GM12891 (cell line): ENCODE measurements around the gene MUC5AC.

Experiments
- POLR2A ChIP-seq: IDR thresholded peaks from 2 replicates; pipeline ENCODE4 v1.6.1; 2011; ENCODE audit warnings: low read depth, low read length, control low read depth
- POU2F2 ChIP-seq: IDR thresholded peaks from 2 replicates; pipeline ENCODE4 v1.6.1; 2011; ENCODE audit warnings: low read depth, mild to moderate bottlenecking, control low read depth, low read length, moderate library complexity

- TF ChIP-seq POLR2A (no peak), POU2F2 (no peak)
Observed at GRCh38 chr11:1177771-1178090, 20.0 kb downstream of the MUC5AC start.
